MCF 10A (cell line): Measurements from ENCODE around the gene STXBP6. TPM values are rescaled to one million over a fixed set of nuclear protein-coding genes. Genes with fewer than 3 reads are reported as not detected.

Experiments
- BruUV-seq: library from RNA; stranded (reverse); fragments of 400-500 nt; replicated peaks from 2 replicates; lab custom pipeline; 2021; lab: Mats Ljungman, UMichigan
- CTCF ChIA-PET: fragments of 300-600 bp; sonication (Branson Sonifier 250); formaldehyde crosslinking; extraction: SDS; loops from one replicate; lab custom pipeline; 2021; ENCODE audit warnings: antibody characterized with exemption, inconsistent platforms; lab: Yijun Ruan, JAX
- POLR2A ChIA-PET: fragments of 300-600, 350-650 bp; sonication (Branson Sonifier 250); formaldehyde crosslinking; extraction: SDS; loops from one replicate; lab custom pipeline; 2020; ENCODE audit warnings: antibody characterized with exemption, inconsistent platforms; lab: Yijun Ruan, JAX
- DNase-seq: peaks from one replicate; pipeline ENCODE4 v3.0.0-alpha.2; 2018; ENCODE audit not compliant: unreplicated experiment
- H3K27ac Mint-ChIP-seq: one replicate; pipeline ENCODE4 v1.8.0; 2022; ENCODE audit warnings: mild to moderate bottlenecking, low read depth, mixed read lengths; ENCODE audit not compliant: unreplicated experiment
- H3K27me3 Mint-ChIP-seq: one replicate; pipeline ENCODE4 v1.8.0; 2022; ENCODE audit warnings: mixed read lengths; ENCODE audit not compliant: insufficient read depth, unreplicated experiment
- H3K36me3 Mint-ChIP-seq: one replicate; pipeline ENCODE4 v1.8.0; 2022; ENCODE audit warnings: mild to moderate bottlenecking, moderate library complexity, mixed read lengths; ENCODE audit not compliant: insufficient read depth, unreplicated experiment
- H3K4me1 Mint-ChIP-seq: one replicate; pipeline ENCODE4 v1.8.0; 2022; ENCODE audit warnings: mixed read lengths; ENCODE audit not compliant: insufficient read depth, unreplicated experiment
- H3K4me3 Mint-ChIP-seq: one replicate; pipeline ENCODE4 v1.8.0; 2022; ENCODE audit warnings: mild to moderate bottlenecking, moderate library complexity, mixed read lengths; ENCODE audit not compliant: unreplicated experiment
- H3K9me3 Mint-ChIP-seq: one replicate; pipeline ENCODE4 v1.8.0; 2022; ENCODE audit warnings: mixed read lengths; ENCODE audit not compliant: unreplicated experiment
- CTCF ChIP-seq: fragments of 200-600 bp; IDR thresholded peaks from one replicate; pipeline ENCODE4 v1.8.0; 2022; ENCODE audit warnings: antibody characterized with exemption, mild to moderate bottlenecking; ENCODE audit not compliant: unreplicated experiment
- intact Hi-C: fragments of 100-400 bp; cut with micrococcal nuclease; formaldehyde crosslinking; loops from 2 replicates; pipeline ENCODE4 v1.14.1; 2022
- total RNA-seq: library from RNA; stranded (reverse); gene quantifications from 2 replicates; pipeline ENCODE4 v1.2.3, GENCODE V29; 2022

STXBP6 gene
- total RNA-seq, 1 experiment from 2014 or later, result not detected

DNA sequence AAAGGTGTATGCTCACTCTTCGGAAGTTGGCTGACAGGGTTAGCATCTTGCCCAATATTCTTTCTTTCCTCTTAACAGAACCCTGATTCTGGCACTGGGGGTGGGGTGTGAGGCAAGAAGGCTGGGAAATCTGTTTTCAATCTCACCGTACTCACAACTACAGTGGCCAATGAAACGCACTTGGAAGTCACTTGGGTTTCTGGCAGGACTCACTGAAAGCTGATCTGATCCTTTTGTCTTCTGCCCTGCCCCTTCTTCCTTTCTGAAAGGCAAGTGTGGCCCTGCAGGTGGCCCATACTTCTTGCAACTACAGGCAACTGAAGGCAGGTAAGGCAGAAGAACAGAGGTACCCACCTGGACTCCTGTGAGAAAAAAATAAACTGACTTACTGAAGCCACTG is 106.9 kb downstream of the STXBP6 start:
- H3K27ac Mint-ChIP-seq, result no peak overlapping the region
- H3K9me3 Mint-ChIP-seq, result peaks cover 6% of the 10 kb centered on the region
- no peaks in the 10 kb centered on the region for H3K27me3 Mint-ChIP-seq
- BruUV-seq, result no TSS peak
- H3K4me1 Mint-ChIP-seq, result no peaks in the 10 kb centered on the region
- POLR2A ChIA-PET, result no interaction called here
- no peaks in the 10 kb centered on the region for H3K36me3 Mint-ChIP-seq
- H3K4me3 Mint-ChIP-seq, result no peak overlapping the region
- no peak for DNase-seq
- CTCF ChIA-PET, result no interaction called here
- TF ChIP-seq CTCF, result no peak
- intact Hi-C loops, result no loop called here

DNA sequence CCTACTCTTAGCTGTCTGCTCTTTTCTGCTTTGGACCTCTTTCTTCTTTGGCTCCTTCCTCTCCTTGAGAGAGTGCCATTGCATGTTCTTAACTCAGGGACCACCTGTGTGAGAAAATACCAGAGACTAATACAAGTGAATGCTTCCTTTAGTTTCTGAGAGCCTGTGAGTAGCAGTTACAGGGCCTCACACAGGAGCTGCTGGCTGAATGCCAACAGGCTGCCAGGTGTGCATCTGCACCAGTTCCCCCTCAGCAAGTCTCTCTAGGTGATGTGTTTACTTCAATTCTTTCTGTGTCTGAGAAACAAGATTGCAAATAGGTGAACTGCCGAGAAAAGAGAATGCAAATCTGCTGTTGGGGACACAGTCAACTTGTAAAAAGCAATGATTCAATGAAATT is 108.2 kb downstream of the STXBP6 start:
- TF ChIP-seq CTCF, result no peak
- H3K36me3 Mint-ChIP-seq, result no peaks in the 10 kb centered on the region
- ChIA-PET CTCF (no interaction called here), POLR2A (no interaction called here)
- H3K27me3 Mint-ChIP-seq, result no peaks in the 10 kb centered on the region
- BruUV-seq, result no TSS peak
- intact Hi-C loops, result no loop called here
- H3K4me1 Mint-ChIP-seq, result no peaks in the 10 kb centered on the region
- no peak overlapping the region for H3K27ac Mint-ChIP-seq
- H3K9me3 Mint-ChIP-seq, result peaks cover 6% of the 10 kb centered on the region
- no peak overlapping the region for H3K4me3 Mint-ChIP-seq
- no peak for DNase-seq

DNA sequence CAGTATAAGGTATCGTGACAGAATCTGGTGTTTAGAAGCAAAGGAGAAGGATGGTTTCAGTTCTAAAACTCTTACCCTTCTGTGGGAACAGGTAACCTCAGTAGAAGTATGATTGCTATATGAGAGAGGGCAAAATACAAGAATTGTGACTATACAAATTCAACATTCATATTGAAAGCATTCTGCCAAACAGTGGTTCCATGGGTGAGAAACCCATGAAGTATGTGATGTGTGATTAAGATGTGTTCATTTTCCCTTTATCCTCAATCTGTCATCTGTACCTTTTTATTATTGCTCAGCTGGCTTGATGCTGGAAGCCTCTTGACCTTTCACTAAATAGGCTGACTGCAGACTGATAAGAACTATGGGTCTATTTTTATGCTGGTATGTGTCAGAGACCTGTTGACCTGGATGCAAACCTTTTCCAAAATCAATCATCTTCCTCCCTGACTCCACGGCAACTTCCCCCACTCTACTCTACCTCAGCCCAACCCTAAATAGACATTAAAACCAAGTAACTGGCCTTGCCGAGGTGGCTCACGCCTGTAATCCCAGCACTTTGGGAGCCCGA is 109.6 kb downstream of the STXBP6 start:
- no peak for TF ChIP-seq CTCF
- Mint-ChIP-seq H3K36me3 (no peaks in the 10 kb centered on the region), H3K4me3 (no peak overlapping the region), H3K4me1 (no peaks in the 10 kb centered on the region), H3K27ac (no peak overlapping the region), H3K27me3 (no peaks in the 10 kb centered on the region), H3K9me3 (peaks cover 7% of the 10 kb centered on the region)
- CTCF ChIA-PET, result interaction anchor here (0.7 kb wide), 1 partner anchor 22 kb away, joined by 4 read pairs; no protein-coding TSS in a partner anchor
- BruUV-seq, result no TSS peak
- no peak for DNase-seq
- intact Hi-C loops, result no loop called here
- POLR2A ChIA-PET, result no interaction called here

DNA sequence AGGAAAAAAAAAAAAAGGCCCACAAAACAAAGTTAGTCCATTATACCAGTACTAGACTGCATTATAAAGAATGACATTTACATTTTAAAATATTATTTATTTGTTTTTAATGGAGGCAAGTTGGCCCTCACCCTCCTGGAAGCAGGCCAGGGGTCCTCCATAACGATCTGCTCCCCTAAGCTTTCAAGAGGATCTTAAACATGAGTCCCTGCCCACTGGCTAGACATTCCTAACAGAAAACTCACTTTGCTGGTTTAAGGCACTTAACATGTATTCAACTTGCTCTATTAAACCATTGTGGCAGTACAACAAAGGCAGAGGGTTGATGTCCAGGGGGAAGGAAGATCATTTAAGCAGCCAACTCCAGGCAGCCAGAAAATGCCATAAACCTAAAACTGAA is 111.4 kb downstream of the STXBP6 start:
- Mint-ChIP-seq H3K4me1 (no peaks in the 10 kb centered on the region), H3K27me3 (no peaks in the 10 kb centered on the region), H3K36me3 (no peaks in the 10 kb centered on the region), H3K9me3 (peaks cover 7% of the 10 kb centered on the region), H3K27ac (no peak overlapping the region), H3K4me3 (no peak overlapping the region)
- TF ChIP-seq CTCF, result no peak
- BruUV-seq, result no TSS peak
- intact Hi-C loops, result no loop called here
- no peak for DNase-seq
- POLR2A ChIA-PET, result no interaction called here
- CTCF ChIA-PET, result interaction anchor here (0.6 kb wide), 1 partner anchor 101 kb away, joined by 4 read pairs; no protein-coding TSS in a partner anchor
